Breast epithelium (tissue), 3 donors: ENCODE data around the gene PROCA1.

Experiments used
- POLR2A ChIP-seq: fragments of 450-650 bp; IDR thresholded peaks from one replicate; pipeline ENCODE4 v1.6.1; 2016; ENCODE audit warnings: antibody characterized with exemption, mild to moderate bottlenecking, moderate library complexity
- POLR2AphosphoS5 ChIP-seq, 3 donors: sonication (generic); formaldehyde crosslinking; IDR thresholded peaks; one replicate each; pipeline ENCODE4 v1.6.1; 2017; ENCODE audit warnings: antibody characterized with exemption in 3 of 3
- TF ChIP-seq, protein P1 (sequence below), 3 donors: fragments of 450-650 bp; IDR thresholded peaks; one replicate each; pipeline ENCODE4 v1.5.1; 2016 to 2017; ENCODE audit warnings: antibody characterized with exemption in 3 of 3, mild to moderate bottlenecking in 3 of 3, moderate library complexity in 3 of 3

DNA sequence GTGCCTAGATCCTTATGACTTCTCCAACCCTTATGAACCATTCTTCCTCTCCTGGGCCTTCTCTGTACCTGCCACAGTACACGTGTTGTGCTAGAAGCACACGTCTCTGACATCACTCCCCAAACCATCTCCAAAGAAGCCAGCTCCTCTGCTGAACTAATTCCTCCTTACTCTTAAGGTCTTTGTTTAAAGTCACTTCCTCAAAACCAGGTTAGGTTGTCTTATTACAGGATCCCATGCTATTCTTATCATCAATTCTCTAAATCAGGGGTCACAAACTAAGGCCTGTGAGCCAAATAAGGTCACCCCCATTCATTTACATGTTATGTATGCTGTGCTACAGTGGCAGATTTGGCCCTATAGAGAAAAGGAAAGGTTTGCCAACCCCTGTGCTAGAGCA lies 45.7 kb downstream of the PROCA1 start:
- TF ChIP-seq, protein P1, sequence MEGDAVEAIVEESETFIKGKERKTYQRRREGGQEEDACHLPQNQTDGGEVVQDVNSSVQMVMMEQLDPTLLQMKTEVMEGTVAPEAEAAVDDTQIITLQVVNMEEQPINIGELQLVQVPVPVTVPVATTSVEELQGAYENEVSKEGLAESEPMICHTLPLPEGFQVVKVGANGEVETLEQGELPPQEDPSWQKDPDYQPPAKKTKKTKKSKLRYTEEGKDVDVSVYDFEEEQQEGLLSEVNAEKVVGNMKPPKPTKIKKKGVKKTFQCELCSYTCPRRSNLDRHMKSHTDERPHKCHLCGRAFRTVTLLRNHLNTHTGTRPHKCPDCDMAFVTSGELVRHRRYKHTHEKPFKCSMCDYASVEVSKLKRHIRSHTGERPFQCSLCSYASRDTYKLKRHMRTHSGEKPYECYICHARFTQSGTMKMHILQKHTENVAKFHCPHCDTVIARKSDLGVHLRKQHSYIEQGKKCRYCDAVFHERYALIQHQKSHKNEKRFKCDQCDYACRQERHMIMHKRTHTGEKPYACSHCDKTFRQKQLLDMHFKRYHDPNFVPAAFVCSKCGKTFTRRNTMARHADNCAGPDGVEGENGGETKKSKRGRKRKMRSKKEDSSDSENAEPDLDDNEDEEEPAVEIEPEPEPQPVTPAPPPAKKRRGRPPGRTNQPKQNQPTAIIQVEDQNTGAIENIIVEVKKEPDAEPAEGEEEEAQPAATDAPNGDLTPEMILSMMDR (IDR thresholded peaks at IDR 0.05), result no peak
- TF ChIP-seq POLR2AphosphoS5 (IDR thresholded peaks at IDR 0.05) (no peak), POLR2A (no peak)
